HG02852 (cell line): ENCODE measurements around the gene HOXB8.

ENCODE experiments used
- ATAC-seq: cut with Tn5 transposase; IDR thresholded peaks from one replicate; pipeline ENCODE4 v1.9.1; 2021; ENCODE audit warnings: mild to moderate bottlenecking, moderate library complexity; ENCODE audit not compliant: unreplicated experiment

Gene HOXB8

DNA sequence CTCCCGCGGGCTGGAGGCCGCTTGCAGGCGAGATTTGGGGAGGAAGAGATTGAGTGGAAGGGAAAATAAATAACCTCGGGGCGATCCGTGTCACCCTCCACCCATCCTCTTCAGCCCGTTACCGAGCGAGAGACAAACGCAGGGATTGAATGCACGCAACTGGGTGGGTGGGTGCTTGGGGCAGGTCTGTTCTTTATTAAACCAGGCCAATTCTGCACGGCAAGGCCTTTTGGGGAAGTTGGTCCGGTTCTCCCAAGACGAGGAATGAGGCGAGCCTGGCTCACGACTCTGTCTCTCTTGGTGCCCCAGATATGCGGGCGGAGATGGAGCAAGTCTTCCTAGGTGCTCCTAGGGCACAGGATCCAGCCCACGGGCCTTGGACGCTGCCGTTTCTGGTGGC lies 3.9 kb downstream of the HOXB8 start:
- ATAC-seq: no peak

- ATAC-seq: peak; percentile 41
Measured at GRCh38 chr17:48610282-48611211, 4.5 kb downstream of the HOXB8 start, which contains the start of gene HOXB7. Gene HOXB7 (minus strand): TSS chr17:48611017. CDS start chr17:48610918, 99 bp downstream.

- ATAC-seq: no peak
Measured at GRCh38 chr17:48609759-48610281, 5.3 kb downstream of the HOXB8 start.

- no peak for ATAC-seq
Measured at GRCh38 chr17:48609033-48609432, 6.1 kb downstream of the HOXB8 start.

DNA sequence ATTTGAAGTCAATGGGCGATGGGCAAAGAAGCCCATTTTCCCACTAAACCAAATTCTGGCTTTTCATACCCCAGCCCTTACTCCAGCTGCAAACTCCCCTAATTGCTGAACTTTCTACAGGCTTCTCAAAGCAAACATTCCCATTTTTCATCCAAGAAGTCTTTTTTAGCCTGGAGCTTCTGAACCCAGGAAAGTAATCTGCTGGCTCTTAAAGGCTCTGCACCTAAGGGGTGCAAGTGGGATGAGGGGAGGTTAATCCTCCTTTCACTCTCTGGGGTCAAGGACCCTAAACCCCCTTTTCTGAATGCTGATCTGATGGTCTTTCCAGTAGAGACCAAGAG lies 6.6 kb downstream of the HOXB8 start:
- ATAC-seq: no peak

DNA sequence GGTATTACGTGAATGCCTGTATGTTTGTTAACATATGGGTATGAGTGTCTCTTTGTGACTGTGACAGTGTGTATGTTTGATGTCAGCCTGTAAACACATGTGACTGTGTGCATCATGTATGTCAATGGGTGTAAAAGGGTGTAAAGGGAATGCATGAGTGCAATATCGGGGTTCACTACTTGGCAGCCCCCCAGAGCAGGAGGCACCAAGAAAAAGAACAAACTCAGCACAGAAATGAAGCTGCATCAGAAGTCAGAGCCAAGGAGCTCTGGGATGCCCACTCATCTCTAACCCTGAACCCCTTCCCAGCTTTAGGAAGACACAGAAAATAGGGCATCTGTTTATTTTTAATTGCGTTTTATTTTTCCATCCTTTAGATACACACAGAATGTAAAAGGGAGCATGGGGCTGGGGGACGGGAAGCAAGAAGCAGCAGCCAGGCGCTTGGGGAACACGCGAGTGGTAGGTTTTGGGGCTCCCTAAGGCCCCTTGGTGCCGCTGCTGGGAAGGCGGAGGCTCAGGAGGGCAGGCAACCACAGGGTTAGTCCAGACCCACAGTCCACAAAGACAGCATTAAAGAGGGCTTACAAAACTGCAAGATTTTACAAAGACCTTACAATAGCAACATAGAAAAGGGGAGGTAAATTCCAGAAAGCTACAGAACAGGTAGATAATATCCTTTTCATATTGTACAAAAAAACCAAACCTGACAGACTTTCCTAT lies 8.0 kb downstream of the HOXB8 start:
- no peak for ATAC-seq

DNA sequence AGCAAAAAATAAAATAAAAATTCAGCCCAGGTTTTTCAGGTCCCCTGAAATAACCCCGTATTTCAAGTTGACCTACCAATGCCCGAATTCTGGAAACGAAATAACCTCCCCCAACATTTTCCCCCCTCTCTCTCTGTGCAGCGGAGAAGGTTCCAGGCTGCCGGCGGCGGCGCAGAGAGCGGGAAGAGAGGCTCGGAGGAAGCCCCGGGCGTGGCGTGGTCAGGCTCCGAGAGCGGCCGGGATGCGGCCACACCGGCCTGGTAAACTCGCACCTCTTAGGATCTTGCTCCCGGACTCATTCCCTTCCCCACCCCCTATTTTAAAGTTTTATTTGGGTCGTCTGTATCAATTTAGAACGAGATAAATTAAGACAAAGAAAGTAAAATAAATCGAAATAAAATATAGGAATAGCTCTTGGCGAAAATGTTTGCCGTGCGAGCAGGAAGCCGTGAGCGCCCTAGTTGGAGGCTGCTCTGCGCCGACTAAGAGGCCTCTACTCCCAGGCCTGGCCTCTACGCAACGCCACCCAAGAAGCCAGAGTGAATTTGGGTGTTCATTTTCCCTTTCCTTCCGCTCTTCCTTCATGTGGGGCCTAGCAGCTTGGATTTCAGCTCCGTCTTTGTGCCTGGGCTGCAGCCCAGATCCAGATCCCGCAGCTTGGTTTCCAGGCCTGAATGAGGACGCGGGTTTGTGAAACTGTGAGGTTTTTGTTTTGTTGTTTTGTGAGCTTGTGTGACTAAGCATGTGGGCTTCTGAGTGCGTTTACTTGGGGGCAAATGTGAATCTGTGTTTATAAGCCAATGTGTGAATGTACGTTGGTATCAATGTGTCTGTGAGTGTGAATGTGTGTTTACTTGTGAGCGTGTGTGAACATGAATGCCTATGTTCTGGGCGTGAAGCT lies 8.9 kb downstream of the HOXB8 start:
- no peak for ATAC-seq

DNA sequence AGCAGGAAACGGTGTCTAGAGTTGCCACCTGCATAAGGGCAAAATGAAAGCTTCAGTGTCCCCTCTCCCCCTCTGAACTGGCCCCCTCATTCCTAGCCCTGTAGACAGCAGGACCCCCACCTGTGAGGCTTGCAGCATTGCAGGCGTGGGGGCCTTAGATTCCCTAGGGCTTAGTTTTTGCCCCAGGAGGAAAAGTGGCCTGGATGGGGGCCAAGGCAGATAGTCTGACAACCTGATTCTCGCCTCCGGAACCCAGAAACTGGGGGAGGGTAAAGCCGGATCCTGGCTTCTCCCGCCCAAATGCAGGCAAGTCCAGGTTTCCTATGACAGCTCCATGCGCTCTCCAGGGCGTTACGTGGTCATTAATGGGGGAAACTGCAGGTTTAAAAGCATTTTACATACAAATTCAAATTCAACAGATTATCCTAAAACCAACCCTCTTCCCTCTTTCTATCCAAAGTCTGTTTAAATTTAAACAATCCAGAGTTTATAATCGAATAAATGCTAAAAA lies 9.6 kb downstream of the HOXB8 start:
- no peak for ATAC-seq

GRCh38 chr17:48604770-48605329 lies 10.2 kb downstream of the HOXB8 start, which contains the start of gene HOXB6:
Gene HOXB6 (minus strand): TSS chr17:48604986. CDS start chr17:48598150, 6,836 bp downstream.
- no peak for ATAC-seq

GRCh38 chr17:48603959-48604769 lies 10.9 kb downstream of the HOXB8 start:
- no peak for ATAC-seq

GRCh38 chr17:48601539-48602425 lies 13.3 kb downstream of the HOXB8 start:
- ATAC-seq: no peak

DNA sequence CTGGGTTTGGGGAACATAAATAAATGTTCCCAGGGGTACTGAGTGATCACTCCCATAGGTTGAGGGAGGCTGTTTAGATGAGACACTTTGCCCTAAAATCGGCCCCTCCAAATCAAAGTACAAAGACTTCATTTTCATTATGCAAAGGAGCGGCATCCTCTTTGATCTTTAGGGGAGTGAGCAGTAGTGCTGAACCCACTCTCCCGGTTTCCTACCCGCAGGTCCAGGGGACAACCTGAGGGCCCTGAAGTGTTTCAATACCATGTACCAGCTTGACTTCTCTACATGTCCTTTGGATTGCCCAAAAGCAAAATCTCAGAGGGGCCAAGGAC lies 13.9 kb downstream of the HOXB8 start:
- no peak for ATAC-seq

- ATAC-seq: no peak
Measured at GRCh38 chr17:48600244-48601098, 14.6 kb downstream of the HOXB8 start.

- no peak for ATAC-seq
Measured at GRCh38 chr17:48599354-48599753, 15.7 kb downstream of the HOXB8 start.

DNA sequence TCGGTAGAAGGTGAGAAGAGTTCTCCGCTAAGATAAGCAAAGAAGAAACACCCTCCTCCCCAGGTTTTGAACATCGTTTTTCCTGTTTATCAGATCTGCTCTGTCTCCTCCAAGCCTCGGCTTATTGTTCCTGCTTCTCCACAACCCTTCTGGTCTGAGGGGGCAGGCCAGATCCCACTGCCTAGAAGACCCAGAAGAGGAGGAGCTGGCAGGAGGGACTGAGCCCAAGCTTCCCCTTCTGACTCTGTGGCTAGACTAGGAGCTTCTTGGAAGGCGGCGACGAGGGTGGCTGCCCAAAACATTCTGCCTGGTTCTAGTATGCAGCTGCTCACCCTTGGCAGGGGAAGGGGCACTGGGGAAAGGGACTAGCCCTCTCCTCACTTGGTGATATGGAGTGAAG lies 16.4 kb downstream of the HOXB8 start:
- ATAC-seq: no peak

DNA sequence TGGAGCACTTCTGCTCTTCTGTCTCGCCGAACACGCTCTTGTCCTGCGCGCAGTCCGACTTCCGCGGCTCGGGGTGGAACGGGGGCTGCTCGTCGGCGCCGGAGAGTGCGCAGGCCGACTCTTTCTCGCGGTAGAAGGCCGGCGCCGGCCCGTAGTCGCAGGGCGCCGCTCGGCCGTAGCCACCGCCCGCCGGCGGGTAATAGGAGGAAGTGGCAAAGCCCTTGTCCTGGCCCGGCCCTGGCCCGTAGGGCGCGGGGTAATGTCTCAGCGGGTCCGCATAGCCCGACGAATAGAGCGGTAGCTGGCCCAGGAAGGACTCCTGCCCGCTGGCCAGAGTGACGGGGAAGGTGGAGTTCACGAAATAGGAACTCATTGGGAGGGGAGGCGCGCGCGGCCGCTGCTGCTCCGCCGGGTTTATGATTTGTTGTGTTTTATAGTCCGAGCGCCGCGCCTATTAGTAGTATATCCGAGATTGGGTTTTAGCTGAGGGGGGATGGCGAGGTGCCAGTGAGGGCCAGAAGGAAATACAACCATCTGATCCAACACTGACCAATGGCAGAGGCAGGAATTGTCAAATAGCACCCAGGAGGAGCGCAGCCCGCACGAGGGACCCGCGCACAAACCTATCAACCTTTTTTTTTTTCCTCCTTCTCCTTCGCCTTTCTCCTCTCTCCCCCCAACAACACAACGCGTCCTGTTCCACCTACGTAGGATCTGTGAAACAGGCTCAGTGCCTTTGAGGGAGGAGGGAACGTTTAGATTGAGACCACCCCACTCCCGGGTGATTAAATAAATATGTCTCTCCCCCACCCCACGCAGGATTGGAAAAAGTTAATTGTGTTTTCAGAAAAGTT lies 17.1 kb downstream of the HOXB8 start:
- ATAC-seq: no peak

DNA sequence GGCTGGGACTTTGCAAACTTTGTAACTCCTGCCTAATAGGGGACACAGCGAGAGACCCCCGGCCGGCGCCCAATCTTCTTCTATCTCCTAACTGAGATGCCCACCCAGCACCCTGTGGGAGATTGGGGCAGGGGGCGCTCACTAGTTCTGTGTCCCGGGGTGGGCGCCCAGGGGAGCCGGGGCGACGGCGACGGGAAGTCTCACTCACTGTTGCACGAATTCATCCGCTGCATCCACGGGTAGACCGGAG lies 17.6 kb downstream of the HOXB8 start:
- ATAC-seq: no peak
